HG03575 (cell line): ENCODE results near the gene FAM221B.

Experiments used
- ATAC-seq: cut with Tn5 transposase; IDR thresholded peaks from one replicate; pipeline ENCODE4 v1.9.1; 2021; ENCODE audit not compliant: unreplicated experiment, insufficient number of reproducible peaks, low FRiP score; ENCODE audit errors: extremely low read depth

FAM221B gene

DNA sequence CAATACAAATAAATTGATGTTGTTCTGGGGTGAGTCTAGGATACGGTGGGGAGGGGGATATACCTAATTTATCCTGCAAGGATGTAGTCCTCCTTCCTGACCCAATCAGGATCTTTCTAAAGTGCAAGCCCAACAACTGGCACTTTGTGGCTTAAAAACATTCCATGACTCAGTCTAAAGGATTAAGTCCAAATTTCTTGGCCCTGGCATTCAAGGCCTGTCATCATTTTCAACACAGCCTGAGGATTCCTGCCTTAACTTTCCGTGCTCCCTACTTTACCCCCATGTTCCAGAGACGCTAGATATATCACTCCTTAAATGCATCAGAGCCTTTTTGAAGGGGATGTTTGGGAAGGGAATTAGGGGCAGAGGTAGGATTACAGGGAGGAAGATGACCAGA, 1.0 kb downstream of the FAM221B start:
- no peak for ATAC-seq

DNA sequence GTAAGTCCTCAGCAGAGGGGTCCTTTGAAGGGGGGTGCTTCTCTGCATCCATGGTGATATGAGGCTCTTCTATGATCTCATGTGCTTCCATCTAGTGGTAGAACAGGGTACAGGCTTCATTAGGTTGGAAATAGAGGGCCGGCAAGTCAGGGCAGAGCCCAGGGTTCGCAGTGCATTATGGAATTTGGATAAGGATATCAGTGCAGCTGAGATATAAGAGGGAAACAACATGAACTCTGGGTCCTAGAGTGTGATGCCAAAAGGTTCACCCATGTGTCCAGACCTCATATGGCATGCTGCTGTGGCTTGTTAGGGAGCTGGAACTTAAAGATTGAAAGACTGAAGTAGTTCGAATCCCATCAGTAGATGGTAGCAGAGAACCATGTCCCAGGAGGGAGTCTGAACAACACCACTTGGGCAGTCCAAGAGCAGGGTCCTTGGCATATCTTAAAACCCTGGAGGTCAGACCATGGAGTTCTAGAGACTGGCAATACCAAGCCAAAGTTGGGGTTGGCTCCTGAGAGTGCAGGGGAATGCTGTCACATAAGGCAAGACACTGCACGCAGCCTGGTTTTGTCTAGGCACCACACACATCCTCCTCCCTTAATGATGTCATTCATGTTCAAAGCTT, 2.3 kb downstream of the FAM221B start:
- ATAC-seq, result no peak

DNA sequence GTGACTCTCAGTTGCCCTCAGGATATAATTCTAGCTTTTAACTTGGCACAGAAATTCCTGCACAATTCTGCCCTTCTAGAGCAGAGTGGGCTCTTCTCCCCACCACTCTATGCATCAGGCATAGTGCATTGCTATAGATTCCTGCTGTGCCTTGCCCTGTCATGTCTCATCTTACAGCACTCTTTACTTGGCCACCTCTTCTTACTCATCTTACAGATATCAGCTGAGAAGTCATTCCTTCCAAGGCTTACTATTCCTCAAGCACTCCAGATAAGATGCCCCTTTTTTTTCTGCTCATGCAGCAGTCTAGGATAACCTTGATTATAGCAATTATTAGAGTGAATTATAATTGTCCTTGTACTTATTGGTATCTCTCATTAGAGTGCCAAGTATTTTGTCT, 5.6 kb downstream of the FAM221B start:
- no peak for ATAC-seq

DNA sequence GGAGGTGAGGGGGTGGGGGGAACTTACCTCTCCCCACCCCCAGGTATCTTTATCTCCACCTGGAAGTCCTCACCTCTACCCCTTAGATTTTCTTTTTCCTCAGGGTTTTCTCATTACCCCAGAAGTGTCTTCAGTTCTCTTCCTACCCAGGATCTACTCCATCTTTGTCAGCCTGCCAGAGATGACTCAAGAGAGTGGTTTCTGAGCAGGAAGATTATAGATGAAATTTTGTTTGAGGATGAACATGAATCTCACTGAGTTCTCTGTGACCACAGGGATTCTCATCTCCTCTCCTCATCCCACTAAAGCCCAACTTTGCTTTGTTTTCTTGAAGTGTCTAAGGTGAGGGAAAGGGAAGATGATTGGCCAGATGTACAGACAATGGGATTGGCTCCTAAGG, 8.5 kb downstream of the FAM221B start:
- ATAC-seq, result no peak

DNA sequence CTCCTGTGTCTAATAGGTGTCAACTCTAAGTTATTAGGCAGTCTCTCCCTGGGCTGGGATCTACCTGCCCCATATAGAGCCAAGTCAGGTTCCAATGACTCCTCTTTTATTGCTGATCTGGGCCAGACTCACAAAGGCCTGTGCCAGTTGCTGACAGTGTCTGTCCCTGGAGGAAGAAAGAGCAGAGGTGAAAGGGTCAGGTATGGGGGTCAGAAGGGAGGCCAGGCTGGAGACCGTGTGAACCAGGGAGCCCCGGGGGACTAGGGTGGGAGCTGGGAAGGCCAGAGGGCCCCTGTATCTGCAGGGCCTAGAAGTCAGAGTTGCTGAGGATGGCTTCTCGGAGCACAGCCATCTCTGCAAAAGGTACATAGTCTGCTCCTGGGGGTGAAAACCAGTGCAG, 10.2 kb downstream of the FAM221B start:
- no peak for ATAC-seq

DNA sequence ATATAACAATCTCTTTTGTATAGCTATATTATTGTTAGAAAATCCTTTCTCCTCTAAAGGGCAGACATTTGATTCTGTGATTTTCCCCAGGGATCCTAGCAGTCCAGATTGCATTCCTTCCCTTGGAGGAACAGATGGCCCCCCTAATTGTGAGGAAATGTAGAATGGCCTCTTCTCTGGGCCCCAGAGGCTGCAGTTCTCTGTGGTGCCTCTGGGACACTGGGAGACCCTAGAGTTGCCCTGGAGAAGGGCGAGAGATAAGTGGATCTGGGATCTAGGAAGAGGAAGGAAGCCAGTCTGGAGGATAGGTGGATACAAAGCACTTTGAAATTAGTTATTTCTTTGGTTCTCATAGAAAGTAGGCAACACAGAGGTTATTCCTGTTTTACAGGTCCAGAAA, 11.8 kb downstream of the FAM221B start:
- no peak for ATAC-seq

DNA sequence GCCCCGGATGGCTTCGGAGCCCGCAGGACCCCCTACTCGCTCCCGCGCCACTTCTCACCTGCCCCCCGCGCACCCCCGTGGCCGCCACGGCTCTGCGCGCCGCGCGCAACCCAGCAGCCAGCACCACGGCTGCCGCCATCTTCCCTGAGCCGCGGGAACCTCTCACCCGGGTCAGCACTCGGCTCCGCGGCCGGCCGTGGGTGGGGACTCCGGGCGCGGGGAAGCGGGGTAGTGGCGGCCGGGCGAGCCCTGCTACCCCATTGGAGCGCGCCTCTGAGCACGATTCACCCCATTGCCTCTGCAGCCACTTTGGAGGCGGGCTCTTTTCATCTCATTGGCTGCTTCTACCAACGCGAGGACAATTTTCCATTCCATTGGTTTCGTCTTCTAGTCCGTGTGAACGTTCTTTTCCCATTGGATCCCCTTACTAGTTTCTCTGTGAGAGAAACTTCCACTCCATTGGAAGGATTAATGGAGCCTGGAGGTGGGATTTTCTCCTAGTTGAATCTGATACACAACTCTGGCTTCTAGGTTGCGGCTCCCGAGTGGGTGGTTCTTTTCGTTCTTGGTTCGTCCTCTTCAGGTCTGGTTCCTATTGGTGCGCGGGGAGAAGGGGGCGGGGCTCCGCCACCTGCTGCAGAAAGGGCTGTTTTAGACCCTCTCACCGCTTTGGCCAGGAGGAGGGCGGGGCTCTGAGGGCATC, 13.5 kb downstream of the FAM221B start, which contains the start of gene HINT2:
Gene HINT2, minus strand, starts transcription at position 202 of the 703 bp plus-strand sequence. Its CDS starts 63 bp downstream, at position 139.
- ATAC-seq, result peak; percentile 33

DNA sequence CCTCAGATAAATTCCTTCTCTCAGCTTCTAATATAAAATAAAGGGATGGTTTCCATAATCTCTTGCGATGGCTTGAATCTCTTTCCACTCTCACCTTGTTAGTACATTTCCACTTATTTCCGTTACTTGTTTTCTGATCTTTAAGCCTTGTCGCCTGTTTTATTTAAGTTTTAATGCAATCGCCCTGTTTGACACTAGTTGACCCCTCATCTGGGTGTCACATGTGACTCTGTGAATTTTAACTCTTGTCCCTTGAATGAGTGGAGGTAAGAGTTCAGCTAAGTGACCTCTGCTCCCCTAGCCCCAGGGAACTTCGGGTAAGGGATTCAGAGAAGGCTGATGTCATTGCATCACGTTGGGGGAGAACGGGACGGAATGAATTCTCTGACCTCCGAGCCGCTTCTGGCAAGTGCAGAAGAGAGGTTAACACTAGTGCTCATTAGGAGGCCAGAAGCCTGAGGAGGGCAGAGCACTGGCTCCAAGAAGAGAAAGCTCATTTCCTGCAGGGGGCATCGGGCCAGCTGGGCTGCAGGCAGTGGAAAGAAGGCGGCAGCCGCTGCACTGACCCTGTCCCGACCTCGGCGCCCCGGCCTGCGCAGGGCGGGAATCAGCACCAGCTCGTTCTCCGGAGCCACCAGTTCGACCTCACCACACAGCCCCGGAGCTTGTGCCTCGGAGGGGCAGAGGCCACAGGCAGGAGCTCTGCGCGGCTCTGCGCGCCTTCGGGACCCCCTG, 14.3 kb downstream of the FAM221B start:
- ATAC-seq, result peak; percentile 10

DNA sequence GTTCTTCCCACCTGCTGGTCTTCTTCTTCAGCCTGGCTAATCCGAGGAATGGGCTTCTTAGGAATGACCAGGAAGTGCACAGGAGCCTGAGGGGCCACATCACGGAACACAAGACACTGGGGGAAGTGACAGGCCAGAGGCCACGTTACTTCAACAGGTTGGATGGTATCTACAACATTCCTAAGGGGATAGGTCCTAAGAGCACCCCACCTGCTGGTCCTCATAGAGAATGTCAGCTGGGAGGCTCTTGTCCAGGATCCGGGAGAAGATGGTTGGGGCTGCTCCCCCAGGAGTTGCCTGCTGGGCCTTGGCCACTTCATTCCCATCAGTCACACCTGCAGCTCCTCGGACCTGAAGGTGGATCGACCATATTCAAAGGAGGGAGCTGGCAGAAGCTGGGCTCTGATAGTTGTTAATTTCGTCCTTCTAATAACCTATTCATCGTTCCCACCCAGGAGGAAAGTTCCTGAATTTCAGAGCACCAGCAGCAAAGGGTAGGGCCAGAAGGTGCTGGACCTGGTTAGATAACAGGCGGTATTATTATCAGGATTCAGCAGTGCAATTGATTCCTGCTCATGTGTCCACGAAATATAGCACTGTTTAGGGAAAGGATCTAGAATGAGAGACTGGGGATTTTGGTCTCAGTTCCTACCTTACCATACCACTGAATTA, 15.0 kb downstream of the FAM221B start:
- no peak for ATAC-seq

DNA sequence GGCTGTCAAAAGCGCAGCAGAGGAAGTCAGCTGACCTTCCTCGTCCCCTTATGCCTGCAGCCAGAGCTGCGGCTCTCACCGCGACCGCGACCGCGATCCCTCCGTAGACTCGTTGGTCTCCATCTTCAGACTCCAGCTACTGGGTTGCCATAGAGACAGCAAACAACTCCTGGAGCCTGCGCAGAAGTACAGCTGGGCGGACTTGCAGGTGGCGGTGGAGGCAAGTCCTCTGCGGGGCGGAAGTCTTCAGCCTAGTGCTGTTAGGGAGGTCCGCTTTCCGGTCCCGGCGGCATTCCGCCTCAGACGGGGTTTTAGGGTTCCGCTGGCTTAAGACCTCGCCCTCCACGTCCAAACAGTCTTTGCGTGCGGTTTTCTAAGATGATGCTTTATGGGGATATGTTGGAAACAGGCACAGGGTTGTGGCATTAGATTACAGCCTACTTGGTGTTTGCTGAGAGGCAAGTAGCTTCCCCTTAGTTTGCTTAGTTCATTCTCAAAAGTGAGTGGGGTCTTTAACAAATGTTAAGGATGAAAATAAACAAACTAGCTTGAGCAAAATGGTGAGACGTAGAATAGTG, 16.4 kb downstream of the FAM221B start, which contains the start of gene SPAG8:
Gene SPAG8, minus strand, starts transcription at position 238 of the 578 bp plus-strand sequence. Its CDS starts 115 bp downstream, at position 123.
- ATAC-seq, result peak; percentile 57

DNA sequence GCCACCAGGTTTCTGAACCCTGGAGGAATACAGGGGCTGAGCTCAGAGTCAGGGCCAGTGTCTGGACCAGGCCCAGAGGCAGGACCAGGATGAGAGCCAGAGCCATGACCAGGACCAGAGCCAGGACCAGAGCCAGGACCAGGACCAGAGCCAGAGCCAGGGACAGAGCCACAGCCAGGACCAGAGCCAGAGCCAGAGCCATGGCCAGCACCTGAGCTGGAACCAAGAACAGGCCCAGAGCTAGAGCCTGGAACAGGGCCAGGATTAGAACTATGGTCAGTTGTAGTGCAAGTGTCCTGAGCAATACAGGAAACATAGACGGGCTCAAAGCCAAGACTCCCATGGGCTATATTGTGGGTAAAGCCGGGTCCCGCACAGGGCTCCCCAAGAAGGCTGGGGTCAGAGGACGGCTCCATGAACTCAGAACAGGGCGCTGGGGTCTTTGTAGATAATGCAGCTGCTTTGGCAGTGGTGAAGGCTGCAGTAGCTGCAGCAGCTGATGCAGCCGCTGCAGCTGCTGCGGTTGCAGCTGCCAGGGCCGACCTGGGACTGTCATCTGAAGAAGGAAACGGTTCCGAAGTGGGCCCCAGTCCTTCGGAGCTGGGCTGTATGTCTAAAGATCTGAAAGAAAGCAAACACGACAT, 17.0 kb downstream of the FAM221B start:
- ATAC-seq, result no peak

DNA sequence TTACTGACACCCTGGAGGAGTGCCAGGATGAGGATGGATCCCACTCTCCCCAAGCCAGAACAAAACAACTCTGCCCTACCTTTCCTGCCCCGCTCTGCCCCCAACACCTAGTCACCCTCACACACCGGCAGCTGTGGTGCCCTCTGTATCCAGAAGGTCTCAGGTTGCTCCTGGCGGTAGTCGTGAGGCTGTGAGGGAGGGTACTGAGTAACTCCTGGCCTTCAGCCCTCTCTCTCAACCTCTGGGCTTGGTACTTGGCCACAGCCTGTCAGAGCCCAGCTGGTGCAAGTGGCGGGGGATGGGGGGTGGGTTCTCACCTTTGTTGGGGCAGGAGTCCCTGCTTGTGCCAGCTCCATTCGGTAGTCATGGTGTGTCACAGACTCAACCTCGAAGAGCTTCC, 18.4 kb downstream of the FAM221B start:
- ATAC-seq, result no peak

DNA sequence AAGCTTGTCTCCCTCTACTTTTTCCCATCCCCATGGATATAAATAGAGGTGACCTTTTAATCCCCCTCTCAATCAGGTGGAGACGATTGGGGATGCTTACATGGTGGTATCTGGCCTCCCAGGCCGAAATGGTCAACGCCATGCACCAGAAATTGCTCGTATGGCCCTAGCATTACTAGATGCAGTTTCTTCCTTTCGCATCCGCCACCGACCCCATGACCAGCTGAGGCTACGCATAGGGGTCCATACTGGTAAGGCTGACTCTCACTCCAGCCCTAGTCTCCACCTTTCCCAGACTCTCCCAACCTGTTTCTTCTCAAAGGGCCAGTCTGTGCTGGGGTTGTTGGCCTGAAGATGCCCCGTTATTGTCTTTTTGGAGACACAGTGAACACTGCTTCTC, 20.1 kb downstream of the FAM221B start:
- no peak for ATAC-seq

DNA sequence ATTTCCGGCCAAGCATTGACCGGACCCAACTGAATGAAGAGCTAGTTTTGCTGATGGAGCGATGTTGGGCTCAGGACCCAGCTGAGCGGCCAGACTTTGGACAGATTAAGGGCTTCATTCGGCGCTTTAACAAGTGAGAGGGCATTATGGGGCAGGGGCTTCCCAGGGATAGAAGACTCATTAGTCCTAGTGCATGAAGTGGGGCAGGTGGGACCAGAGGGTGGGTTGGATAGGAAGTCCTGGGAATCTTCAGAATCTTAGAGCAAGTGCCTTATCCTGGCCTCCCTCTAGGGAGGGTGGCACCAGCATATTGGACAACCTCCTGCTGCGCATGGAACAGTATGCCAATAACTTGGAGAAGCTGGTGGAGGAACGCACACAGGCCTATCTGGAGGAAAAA, 22.4 kb downstream of the FAM221B start:
- no peak for ATAC-seq

DNA sequence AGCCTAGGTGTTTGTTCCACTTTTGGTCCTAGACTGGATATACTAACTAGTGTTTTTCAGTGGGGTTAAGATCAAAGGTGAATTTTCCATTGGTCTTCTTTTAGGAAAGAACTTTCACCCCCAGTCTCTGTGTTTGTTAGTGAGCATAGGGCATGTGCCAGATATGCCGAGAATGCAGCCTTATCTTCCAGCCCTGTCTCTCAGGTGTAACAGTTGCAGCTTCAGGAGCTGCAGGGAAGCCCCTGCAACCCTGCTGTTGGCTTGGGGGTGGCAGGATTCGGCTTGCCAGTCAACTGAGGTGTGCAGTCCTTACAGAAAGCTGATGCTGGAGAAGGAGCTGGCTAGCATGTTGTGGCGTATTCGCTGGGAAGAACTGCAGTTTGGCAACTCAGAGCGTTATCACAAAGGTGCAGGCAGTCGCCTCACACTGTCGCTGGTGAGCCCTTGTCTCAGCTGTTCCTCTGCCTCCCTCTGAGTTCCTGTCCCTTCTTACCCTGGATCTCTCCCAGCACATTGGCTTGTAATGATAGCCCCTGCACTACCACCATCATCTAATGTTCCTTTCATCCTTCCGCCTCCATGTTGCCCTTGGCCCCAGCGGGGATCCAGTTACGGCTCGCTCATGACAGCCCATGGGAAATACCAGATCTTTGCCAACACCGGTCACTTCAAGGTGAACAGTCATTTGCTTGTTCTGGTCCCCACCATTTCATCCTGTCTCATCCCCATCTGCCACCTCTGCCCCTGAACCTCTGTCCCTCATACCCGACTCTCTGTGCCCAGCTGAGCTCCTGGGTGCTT, 27.0 kb downstream of the FAM221B start:
- no peak for ATAC-seq

DNA sequence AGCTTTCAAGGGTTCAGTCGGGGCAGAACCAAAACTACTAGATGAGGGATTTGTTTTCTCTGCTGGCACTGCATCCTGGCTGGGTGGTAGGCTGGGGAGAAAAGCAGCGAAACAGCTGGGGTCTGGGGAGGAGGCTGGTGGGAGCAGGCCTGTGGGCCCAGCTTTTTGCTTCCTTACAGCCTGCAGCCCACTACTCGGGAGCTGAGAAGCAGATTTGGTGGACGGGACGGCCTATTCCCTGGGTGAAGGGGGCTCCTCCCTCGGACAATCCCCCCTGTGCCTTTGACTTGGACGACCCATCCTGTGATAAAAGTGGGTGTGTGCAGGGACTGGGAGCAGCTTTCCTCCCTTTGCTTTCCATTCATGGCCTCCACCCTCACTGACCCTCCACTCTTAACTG, 28.0 kb downstream of the FAM221B start:
- no peak for ATAC-seq

DNA sequence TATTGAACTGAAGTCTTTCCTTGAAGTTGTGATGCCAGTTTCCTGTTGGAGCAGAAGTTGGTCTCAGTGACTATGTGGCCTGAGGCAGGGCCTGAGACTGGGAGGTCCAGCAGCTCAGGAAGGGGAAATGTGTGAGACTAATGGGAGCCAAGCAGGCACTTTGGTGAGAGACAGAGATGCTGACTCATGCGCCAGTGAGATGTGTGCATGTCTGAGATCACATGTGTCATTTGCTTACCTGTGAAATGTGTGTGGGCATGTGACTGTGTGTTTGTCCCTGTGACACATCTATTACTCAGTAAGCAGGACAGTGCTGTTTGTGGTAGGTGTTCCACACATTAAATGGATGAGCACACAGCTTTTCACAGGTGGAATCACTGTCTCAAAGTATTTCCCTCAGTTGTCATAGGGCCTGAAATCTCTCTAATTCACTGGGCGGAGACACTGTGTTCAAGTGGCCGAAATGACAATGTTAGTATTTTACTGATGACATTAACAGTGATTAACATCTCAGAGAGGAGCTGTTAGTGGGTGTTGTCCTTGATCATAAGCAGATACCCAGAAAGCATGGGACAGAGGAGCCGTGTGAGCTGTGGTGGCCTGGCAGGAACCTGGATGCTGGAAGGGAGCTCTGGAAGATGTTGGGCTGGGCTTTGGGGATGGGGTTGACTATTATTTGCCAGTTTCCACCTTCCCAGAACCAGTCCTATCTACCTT, 29.7 kb downstream of the FAM221B start:
- no peak for ATAC-seq
